ENCODE data around the gene ABTB1.
A peak's percentile ranks its signal among the peaks of the same experiment; 100 is the strongest.

The ABTB1 gene

DNA sequence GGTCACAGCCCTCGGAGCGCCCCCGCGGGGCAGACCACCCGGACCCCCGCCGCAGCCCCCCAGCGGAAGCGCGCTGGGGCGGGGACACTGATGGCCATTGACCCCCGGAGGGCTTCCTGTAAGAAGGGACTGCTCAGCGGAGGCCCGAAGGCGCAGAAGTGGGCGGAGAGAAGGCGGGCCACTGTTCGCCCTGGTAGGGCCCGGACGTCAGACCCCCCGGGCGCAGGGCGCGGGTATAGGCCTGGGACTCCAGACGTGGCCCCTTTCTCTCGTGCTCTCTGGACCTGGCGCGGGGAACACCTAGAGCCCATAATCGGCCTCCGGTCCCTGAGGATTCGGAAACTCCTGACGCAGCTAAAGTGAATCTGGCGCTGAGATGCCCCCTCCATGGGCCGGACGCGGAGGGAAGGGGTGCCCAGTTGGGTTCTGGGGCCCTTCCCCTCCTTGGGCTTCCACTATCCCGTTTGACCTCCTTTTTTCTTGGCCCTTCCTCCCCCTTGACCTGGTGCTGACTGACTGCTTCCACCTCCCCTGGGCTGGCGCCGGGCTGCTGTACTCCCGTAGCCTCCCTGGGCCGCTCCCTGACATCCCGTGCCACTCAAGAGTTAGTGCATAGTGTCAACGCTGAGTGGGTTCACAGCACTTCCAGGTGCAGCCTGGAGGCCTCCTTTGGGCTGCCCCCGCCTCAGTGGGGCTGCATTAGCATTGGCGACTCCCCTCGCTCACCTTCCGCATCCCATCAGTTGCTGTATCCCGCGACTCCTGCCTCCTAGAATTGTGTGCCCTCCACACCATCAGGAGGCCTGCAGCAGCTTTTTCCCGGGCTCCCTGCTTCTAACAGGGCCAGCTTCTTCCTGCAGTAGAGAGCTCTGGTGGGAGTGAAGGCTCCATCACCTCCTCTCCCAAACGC lies 694 bp downstream of the ABTB1 start:
- peak overlapping the region; percentile 69 for H3K27ac ChIP-seq (ENCODE audit: low read length)
- H3K9ac ChIP-seq (ENCODE audit: low read length in 2 of 2), result peak overlapping the region; percentile 46 to 69
- no peaks in the 10 kb centered on the region for H3K9me3 ChIP-seq (ENCODE audit: control insufficient read depth in 2 of 2, low read length in 2 of 2)
- H3K27me3 ChIP-seq (ENCODE audit: control insufficient read depth in 1 of 2, insufficient read depth in 2 of 2, low read length in 2 of 2), result no peaks in the 10 kb centered on the region
- peaks cover 16 to 17% of the 10 kb centered on the region in 2 donors for H3K36me3 ChIP-seq (ENCODE audit: control insufficient read depth in 2 of 2, insufficient read depth in 2 of 2, low read length in 2 of 2)
- peak overlapping the region; percentile 73 to 84 for H3K4me3 ChIP-seq (ENCODE audit: low read length in 2 of 2)
- H3K4me1 ChIP-seq (ENCODE audit: control insufficient read depth, insufficient read depth, low read length), result peaks cover 31% of the 10 kb centered on the region

DNA sequence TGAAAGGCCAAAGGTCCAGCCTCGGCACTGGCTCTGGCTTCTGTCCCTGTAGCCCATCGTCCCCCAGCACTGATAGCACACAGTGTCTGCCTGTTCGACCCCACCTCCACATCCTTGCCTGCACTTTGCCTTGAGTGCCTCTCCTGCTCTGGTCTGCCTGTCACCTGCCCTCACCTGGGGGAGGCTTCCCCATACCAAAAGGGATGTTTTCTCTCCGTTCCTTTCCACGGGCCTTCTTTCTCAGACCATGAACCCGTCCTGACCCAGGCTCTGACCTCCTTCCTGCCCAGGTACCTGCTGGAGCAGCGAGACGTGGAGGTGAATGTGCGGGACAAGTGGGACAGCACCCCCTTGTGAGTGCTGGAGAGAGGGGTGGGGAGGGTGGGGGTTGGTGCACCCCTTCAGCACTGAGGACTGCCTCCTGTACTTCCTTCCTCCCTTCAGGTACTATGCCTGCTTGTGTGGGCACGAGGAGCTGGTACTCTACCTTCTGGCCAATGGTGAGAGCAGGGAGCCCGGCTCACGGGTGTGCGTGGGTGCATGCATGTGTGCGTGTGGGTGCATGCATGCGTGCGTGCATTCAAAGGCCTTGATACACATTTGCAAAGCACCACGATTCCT lies 1.5 kb downstream of the ABTB1 start:
- Histone ChIP-seq H3K27ac (ENCODE audit: low read length) (no peak overlapping the region), H3K4me1 (ENCODE audit: control insufficient read depth, insufficient read depth, low read length) (peaks cover 31% of the 10 kb centered on the region), H3K9ac (ENCODE audit: low read length in 2 of 2) (no peak overlapping the region), H3K4me3 (ENCODE audit: low read length in 2 of 2) (peak overlapping the region; percentile 73 to 84), H3K27me3 (ENCODE audit: control insufficient read depth in 1 of 2, insufficient read depth in 2 of 2, low read length in 2 of 2) (no peaks in the 10 kb centered on the region), H3K36me3 (ENCODE audit: control insufficient read depth in 2 of 2, insufficient read depth in 2 of 2, low read length in 2 of 2) (peaks cover 17 to 19% of the 10 kb centered on the region in 2 donors), H3K9me3 (ENCODE audit: control insufficient read depth in 2 of 2, low read length in 2 of 2) (no peaks in the 10 kb centered on the region)

DNA sequence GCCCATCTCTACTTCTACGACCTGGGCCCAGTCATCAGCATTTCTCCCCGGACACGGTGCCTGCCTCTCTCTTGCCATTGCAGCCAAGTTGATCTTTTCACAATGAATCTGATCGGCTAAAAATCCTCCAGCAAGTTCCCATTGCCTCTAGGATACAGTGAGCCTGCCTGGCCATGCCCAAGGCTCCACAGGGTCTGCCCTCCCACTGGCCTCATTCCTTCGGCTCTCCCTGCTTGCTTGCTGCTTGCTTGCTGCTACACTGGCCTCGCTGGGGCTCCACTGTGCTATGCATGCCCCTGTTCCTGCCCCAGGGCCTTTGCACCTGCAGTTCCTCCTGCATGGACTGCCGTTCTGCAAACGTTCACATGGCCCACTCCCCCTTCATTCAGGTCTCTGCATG lies 2.0 kb downstream of the ABTB1 start:
- no peak overlapping the region for H3K4me3 ChIP-seq (ENCODE audit: low read length in 2 of 2)
- peaks cover 31% of the 10 kb centered on the region for H3K4me1 ChIP-seq (ENCODE audit: control insufficient read depth, insufficient read depth, low read length)
- H3K9ac ChIP-seq (ENCODE audit: low read length in 2 of 2), result no peak overlapping the region
- no peak overlapping the region for H3K27ac ChIP-seq (ENCODE audit: low read length)
- no peaks in the 10 kb centered on the region for H3K27me3 ChIP-seq (ENCODE audit: control insufficient read depth in 1 of 2, insufficient read depth in 2 of 2, low read length in 2 of 2)
- peaks cover 17 to 19% of the 10 kb centered on the region in 2 donors for H3K36me3 ChIP-seq (ENCODE audit: control insufficient read depth in 2 of 2, insufficient read depth in 2 of 2, low read length in 2 of 2)
- no peaks in the 10 kb centered on the region for H3K9me3 ChIP-seq (ENCODE audit: control insufficient read depth in 2 of 2, low read length in 2 of 2)

DNA sequence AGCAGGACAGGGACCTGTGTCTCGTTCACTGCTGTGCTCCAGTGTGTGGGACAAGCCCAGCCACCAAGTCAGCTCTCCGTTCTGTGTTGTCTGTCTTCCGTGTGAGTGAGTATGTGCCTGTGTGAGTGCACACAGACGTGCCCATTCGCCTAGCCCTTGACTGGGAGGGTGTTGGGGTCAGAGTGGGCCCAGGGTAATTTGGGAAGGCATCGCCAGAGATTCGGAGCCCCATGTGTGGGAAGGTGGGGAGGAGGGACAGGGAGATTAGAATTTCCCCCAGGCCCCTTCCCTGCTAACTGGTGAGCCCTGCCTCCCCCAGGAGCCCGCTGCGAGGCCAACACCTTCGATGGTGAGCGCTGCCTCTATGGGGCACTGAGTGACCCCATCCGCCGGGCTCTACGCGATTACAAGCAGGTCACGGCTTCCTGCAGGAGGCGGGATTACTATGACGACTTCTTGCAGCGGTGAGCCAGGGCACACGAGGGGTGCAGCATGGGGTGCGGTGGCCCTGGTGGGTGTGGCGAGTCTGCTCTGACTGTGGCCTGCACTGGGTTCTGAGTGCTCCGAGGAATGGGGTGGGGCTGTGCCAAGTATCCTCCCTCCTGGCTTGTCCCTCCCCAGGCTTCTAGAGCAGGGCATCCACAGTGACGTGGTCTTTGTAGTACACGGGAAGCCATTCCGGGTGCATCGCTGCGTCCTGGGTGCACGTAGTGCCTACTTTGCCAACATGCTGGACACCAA lies 3.1 kb downstream of the ABTB1 start:
- H3K4me3 ChIP-seq (ENCODE audit: low read length in 2 of 2), result no peak overlapping the region
- no peak overlapping the region for H3K9ac ChIP-seq (ENCODE audit: low read length in 2 of 2)
- H3K36me3 ChIP-seq (ENCODE audit: control insufficient read depth in 2 of 2, insufficient read depth in 2 of 2, low read length in 2 of 2), result peaks cover 17 to 19% of the 10 kb centered on the region in 2 donors
- no peaks in the 10 kb centered on the region for H3K9me3 ChIP-seq (ENCODE audit: control insufficient read depth in 2 of 2, low read length in 2 of 2)
- no peaks in the 10 kb centered on the region for H3K27me3 ChIP-seq (ENCODE audit: control insufficient read depth in 1 of 2, insufficient read depth in 2 of 2, low read length in 2 of 2)
- H3K27ac ChIP-seq (ENCODE audit: low read length), result no peak overlapping the region
- H3K4me1 ChIP-seq (ENCODE audit: control insufficient read depth, insufficient read depth, low read length), result peaks cover 31% of the 10 kb centered on the region

DNA sequence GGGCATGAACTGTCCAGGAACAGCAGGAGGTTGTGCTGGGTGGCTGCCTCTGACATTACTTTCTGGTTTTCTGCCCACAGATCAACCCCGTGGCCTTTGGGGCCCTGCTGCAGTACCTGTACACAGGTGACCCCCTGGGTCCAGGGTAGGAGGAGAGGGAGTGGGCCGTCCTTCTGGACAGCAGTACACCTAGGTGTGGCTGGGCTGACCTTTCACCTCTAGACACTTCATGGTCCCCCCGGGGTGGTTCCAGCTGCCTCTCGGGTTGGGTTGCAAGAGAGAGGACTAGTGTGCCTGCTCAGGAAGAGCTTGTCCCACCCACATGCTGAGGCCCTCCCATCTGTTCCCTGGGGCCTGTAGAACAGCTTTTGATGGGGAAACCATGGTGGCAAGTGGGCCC lies 3.7 kb downstream of the ABTB1 start:
- Histone ChIP-seq H3K9ac (ENCODE audit: low read length in 2 of 2) (no peak overlapping the region), H3K36me3 (ENCODE audit: control insufficient read depth in 2 of 2, insufficient read depth in 2 of 2, low read length in 2 of 2) (peaks cover 17 to 19% of the 10 kb centered on the region in 2 donors)

DNA sequence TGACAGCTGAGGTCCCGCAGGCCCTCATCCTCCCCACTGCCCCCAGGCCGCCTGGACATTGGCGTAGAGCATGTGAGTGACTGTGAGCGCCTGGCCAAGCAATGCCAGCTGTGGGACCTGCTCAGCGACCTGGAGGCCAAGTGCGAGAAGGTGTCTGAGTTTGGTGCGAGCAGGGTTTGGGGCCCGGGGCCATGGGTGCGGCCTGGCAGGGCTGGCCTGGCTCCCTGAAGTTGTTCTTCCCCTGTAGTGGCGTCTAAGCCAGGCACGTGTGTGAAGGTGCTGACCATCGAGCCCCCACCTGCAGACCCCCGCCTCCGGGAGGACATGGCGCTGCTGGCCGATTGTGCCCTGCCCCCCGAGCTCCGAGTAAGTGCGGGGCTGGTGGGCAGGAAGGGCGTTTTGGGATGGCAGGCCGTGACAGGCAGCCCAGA lies 4.2 kb downstream of the ABTB1 start:
- peaks cover 17 to 19% of the 10 kb centered on the region in 2 donors for H3K36me3 ChIP-seq (ENCODE audit: control insufficient read depth in 2 of 2, insufficient read depth in 2 of 2, low read length in 2 of 2)
- no peaks in the 10 kb centered on the region for H3K27me3 ChIP-seq (ENCODE audit: control insufficient read depth in 1 of 2, insufficient read depth in 2 of 2, low read length in 2 of 2)
- no peak overlapping the region for H3K4me3 ChIP-seq (ENCODE audit: low read length in 2 of 2)
- H3K27ac ChIP-seq (ENCODE audit: low read length), result no peak overlapping the region
- H3K4me1 ChIP-seq (ENCODE audit: control insufficient read depth, insufficient read depth, low read length), result peaks cover 25% of the 10 kb centered on the region
- H3K9ac ChIP-seq (ENCODE audit: low read length in 2 of 2), result no peak overlapping the region
- no peaks in the 10 kb centered on the region for H3K9me3 ChIP-seq (ENCODE audit: control insufficient read depth in 2 of 2, low read length in 2 of 2)

More for the DNA sequence above, 3.7 kb downstream of the ABTB1 start:
- peaks cover 30% of the 10 kb centered on the region for H3K4me1 ChIP-seq (ENCODE audit: control insufficient read depth, insufficient read depth, low read length)
- no peak overlapping the region for H3K27ac ChIP-seq (ENCODE audit: low read length)
- H3K4me3 ChIP-seq (ENCODE audit: low read length in 2 of 2), result no peak overlapping the region
- no peaks in the 10 kb centered on the region for H3K27me3 ChIP-seq (ENCODE audit: control insufficient read depth in 1 of 2, insufficient read depth in 2 of 2, low read length in 2 of 2)
- no peaks in the 10 kb centered on the region for H3K9me3 ChIP-seq (ENCODE audit: control insufficient read depth in 2 of 2, low read length in 2 of 2)

DNA sequence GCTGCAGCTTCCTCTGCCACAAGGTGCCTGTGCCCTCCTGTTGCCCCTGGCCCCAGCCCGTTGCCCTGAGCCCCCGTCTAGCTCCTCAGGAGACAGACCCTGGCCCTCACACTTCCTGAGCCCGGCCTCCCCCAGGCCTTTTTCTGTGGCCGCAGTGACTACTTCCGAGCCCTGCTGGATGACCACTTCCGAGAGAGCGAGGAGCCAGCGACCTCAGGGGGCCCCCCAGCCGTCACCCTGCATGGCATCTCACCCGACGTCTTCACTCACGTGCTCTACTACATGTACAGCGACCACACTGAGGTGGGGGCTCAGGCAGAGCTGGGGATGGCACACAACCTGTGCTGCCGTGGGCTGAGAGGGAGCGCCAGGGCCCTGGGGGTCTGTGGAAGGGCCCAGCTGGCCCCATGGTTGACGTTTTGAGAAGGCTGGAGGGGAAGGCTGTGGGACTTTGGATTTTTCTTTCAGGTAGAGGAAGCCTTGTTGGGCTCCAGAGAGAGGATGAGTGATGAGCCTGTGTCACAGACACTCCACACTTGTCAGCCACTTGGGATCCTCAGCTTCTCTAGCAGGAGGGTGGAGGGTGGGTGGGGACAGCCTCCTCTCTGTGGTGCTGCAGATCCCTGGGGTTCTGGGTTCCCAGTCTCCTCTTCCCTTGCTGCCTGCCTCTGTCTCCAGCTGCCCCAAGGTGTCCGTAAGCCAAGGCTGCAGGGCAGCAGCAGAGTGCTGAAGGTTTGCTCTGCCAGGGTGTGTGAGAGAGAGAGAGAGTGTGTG lies 5.0 kb downstream of the ABTB1 start:
- Histone ChIP-seq H3K9me3 (ENCODE audit: control insufficient read depth in 2 of 2, low read length in 2 of 2) (no peaks in the 10 kb centered on the region), H3K27ac (ENCODE audit: low read length) (no peak overlapping the region), H3K27me3 (ENCODE audit: control insufficient read depth in 1 of 2, insufficient read depth in 2 of 2, low read length in 2 of 2) (no peaks in the 10 kb centered on the region), H3K4me1 (ENCODE audit: control insufficient read depth, insufficient read depth, low read length) (peaks cover 20% of the 10 kb centered on the region), H3K4me3 (ENCODE audit: low read length in 2 of 2) (no peak overlapping the region), H3K9ac (ENCODE audit: low read length in 2 of 2) (no peak overlapping the region), H3K36me3 (ENCODE audit: control insufficient read depth in 2 of 2, insufficient read depth in 2 of 2, low read length in 2 of 2) (peaks cover 17 to 19% of the 10 kb centered on the region in 2 donors)

DNA sequence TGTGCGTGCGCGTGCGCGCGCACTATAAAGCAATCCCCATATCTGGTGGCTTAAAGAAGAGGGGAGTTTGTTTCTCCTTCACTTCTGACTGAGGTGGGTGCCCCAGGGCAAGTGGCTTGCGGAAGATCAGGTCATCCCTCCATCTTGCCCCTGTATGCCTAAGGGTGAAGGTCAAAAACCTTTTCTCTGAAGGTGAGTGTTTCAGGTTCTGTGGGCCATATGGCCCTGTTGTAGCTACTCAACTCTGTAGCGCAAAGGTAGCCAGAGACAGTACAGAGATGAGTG lies 5.5 kb downstream of the ABTB1 start:
- Histone ChIP-seq H3K27me3 (ENCODE audit: control insufficient read depth in 1 of 2, insufficient read depth in 2 of 2, low read length in 2 of 2) (no peaks in the 10 kb centered on the region), H3K36me3 (ENCODE audit: control insufficient read depth in 2 of 2, insufficient read depth in 2 of 2, low read length in 2 of 2) (peaks cover 17 to 19% of the 10 kb centered on the region in 2 donors), H3K4me3 (ENCODE audit: low read length in 2 of 2) (no peak overlapping the region), H3K9me3 (ENCODE audit: control insufficient read depth in 2 of 2, low read length in 2 of 2) (no peaks in the 10 kb centered on the region), H3K9ac (ENCODE audit: low read length in 2 of 2) (no peak overlapping the region), H3K27ac (ENCODE audit: low read length) (no peak overlapping the region), H3K4me1 (ENCODE audit: control insufficient read depth, insufficient read depth, low read length) (peaks cover 18% of the 10 kb centered on the region)

DNA sequence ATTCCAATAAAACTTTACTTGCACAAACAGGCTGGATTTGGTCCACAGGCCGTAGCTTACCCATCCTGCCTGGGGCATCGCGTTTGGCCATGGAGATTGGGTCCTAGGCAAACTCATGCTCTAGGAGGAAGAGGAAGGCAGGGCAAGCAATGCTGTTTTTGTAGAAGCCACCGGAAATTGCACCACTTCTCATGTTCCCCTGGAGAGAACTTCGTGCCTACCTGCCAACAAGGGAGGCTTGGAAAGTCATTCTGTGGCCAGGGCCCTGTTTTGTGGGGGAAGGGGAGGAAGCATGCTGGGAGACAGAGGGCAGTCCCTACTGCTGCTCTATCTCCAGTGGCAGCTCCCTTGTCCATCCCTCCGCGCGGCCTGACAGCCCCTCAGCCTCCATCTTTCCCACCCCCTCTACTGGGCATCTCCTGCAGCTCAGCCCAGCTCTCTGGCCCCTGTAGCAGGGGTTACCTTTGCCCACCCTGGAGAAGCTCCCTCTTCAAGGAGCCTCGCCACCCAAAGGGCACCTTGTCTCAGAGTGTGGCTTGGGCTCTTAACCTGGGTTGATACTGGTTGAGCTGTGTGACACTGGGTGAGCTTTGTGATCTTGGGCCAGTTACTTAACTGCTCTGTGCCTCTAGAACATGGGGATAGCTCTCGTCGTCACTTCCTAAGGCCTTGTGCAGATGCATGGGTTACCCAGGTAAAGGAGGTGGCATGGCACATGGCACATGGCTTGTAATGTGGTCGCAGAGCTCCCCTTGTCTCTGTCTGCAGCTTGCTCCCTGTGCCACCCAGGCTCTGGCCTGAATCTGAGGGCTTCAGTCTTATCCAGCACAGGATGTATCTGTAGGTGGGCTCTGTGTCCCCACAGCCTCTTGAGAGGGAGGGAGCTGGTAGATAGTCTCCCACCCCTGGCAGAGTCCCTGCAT lies 6.1 kb downstream of the ABTB1 start:
- Histone ChIP-seq H3K4me1 (ENCODE audit: control insufficient read depth, insufficient read depth, low read length) (peaks cover 13% of the 10 kb centered on the region), H3K27ac (ENCODE audit: low read length) (no peak overlapping the region), H3K9ac (ENCODE audit: low read length in 2 of 2) (no peak overlapping the region)

More for the DNA sequence above, 6.1 kb downstream of the ABTB1 start:
- Histone ChIP-seq H3K27me3 (ENCODE audit: control insufficient read depth in 1 of 2, insufficient read depth in 2 of 2, low read length in 2 of 2) (no peaks in the 10 kb centered on the region), H3K4me3 (ENCODE audit: low read length in 2 of 2) (no peak overlapping the region), H3K9me3 (ENCODE audit: control insufficient read depth in 2 of 2, low read length in 2 of 2) (no peaks in the 10 kb centered on the region), H3K36me3 (ENCODE audit: control insufficient read depth in 2 of 2, insufficient read depth in 2 of 2, low read length in 2 of 2) (peaks cover 17 to 19% of the 10 kb centered on the region in 2 donors)
